H9 (cell line): ENCODE data around the gene MZB1. TPM values are rescaled to one million over a fixed set of nuclear protein-coding genes. Genes with fewer than 3 reads are reported as not detected.

Experiments used
- DNase-seq: peaks from one replicate; pipeline ENCODE4 v3.0.0-alpha.2; 2017
- H2AFZ ChIP-seq: one replicate; pipeline ENCODE4 v1.6.1; 2013; ENCODE audit warnings: mild to moderate bottlenecking, low read length, control low read depth, moderate library complexity
- H2AK5ac ChIP-seq: 2 replicates; pipeline ENCODE4 v1.6.1; 2013; ENCODE audit warnings: low read length, control low read depth, mixed read lengths; ENCODE audit not compliant: insufficient read length
- H2BK120ac ChIP-seq: one replicate; pipeline ENCODE4 v1.6.1; 2013; ENCODE audit warnings: low read depth, mild to moderate bottlenecking, low read length, control low read depth, inconsistent platforms; ENCODE audit not compliant: poor library complexity, severe bottlenecking
- H2BK12ac ChIP-seq: 2 replicates; pipeline ENCODE4 v1.6.1; 2013; ENCODE audit warnings: low read length, control low read depth, mixed read lengths, low read depth; ENCODE audit not compliant: insufficient read length
- H2BK15ac ChIP-seq: 2 replicates; pipeline ENCODE4 v1.6.1; 2013; ENCODE audit warnings: low read depth, low read length, control low read depth
- H2BK20ac ChIP-seq: one replicate; pipeline ENCODE4 v1.6.1; 2013; ENCODE audit warnings: low read depth, mild to moderate bottlenecking, low read length, control low read depth, inconsistent platforms; ENCODE audit not compliant: poor library complexity, severe bottlenecking
- H2BK5ac ChIP-seq: 2 replicates; pipeline ENCODE4 v1.6.1; 2013; ENCODE audit warnings: low read length, control low read depth, mixed read lengths; ENCODE audit not compliant: insufficient read length
- H3K14ac ChIP-seq: 2 replicates; pipeline ENCODE4 v1.6.1; 2013; ENCODE audit warnings: low read length, control low read depth; ENCODE audit not compliant: insufficient read depth
- H3K18ac ChIP-seq: 2 replicates; pipeline ENCODE4 v1.6.1; 2013; ENCODE audit warnings: low read depth, mild to moderate bottlenecking, mixed read lengths, low read length, control low read depth; ENCODE audit not compliant: insufficient read length
- H3K23ac ChIP-seq: 2 replicates; pipeline ENCODE4 v1.6.1; 2013; ENCODE audit warnings: low read length, control low read depth, mixed read lengths, low read depth; ENCODE audit not compliant: insufficient read length
- H3K23me2 ChIP-seq: 2 replicates; pipeline ENCODE4 v1.6.1; 2013; ENCODE audit warnings: low read depth, mild to moderate bottlenecking, mixed read lengths, low read length, control low read depth; ENCODE audit not compliant: insufficient read length, poor library complexity, severe bottlenecking
- H3K27ac ChIP-seq: 2 replicates; pipeline ENCODE4 v1.5.1; 2013; ENCODE audit warnings: low read length, control low read depth, mixed read lengths, low read depth; ENCODE audit not compliant: insufficient read length
- H3K27me3 ChIP-seq: 2 replicates; pipeline ENCODE4 v1.6.1; 2013; ENCODE audit warnings: low read length, control low read depth, inconsistent platforms; ENCODE audit not compliant: insufficient read depth
- H3K4ac ChIP-seq: 2 replicates; pipeline ENCODE4 v1.6.1; 2013; ENCODE audit warnings: low read depth, mild to moderate bottlenecking, control low read depth, inconsistent platforms, low read length, moderate library complexity
- H3K4me1 ChIP-seq: 2 replicates; pipeline ENCODE4 v1.6.1; 2013; ENCODE audit warnings: low read length, control low read depth, inconsistent platforms; ENCODE audit not compliant: insufficient read depth
- H3K4me2 ChIP-seq: 2 replicates; pipeline ENCODE4 v1.6.1; 2013; ENCODE audit warnings: low read length, control low read depth, mixed read lengths; ENCODE audit not compliant: insufficient read length, insufficient read depth
- H3K56ac ChIP-seq: 2 replicates; pipeline ENCODE4 v1.6.1; 2013; ENCODE audit warnings: low read depth, mild to moderate bottlenecking, mixed read lengths, low read length, control low read depth; ENCODE audit not compliant: insufficient read length
- H3K79me1 ChIP-seq: 2 replicates; pipeline ENCODE4 v1.6.1; 2013; ENCODE audit warnings: low read depth, mild to moderate bottlenecking, moderate library complexity, low read length, control low read depth, inconsistent platforms; ENCODE audit not compliant: insufficient read depth, poor library complexity, severe bottlenecking
- H3K79me2 ChIP-seq: 2 replicates; pipeline ENCODE4 v1.6.1; 2013; ENCODE audit warnings: low read length, control low read depth, inconsistent platforms; ENCODE audit not compliant: insufficient read depth
- H3K9ac ChIP-seq: 2 replicates; pipeline ENCODE4 v1.6.1; 2013; ENCODE audit warnings: low read length, control low read depth, mixed read lengths; ENCODE audit not compliant: insufficient read length; ENCODE audit errors: extremely low read depth
- H3K9me3 ChIP-seq: one replicate; pipeline ENCODE4 v1.6.1; 2013; ENCODE audit warnings: low read depth, low read length, inconsistent platforms; ENCODE audit not compliant: control insufficient read depth
- H3T11ph ChIP-seq: one replicate; pipeline ENCODE4 v1.6.1; 2013; ENCODE audit warnings: mild to moderate bottlenecking, low read length, control low read depth, inconsistent platforms
- H4K20me1 ChIP-seq: one replicate; pipeline ENCODE4 v1.6.1; 2013; ENCODE audit not compliant: control insufficient read depth, insufficient read length, insufficient read depth
- H4K5ac ChIP-seq: 2 replicates; pipeline ENCODE4 v1.6.1; 2013; ENCODE audit warnings: low read depth, mild to moderate bottlenecking, mixed read lengths, low read length, control low read depth; ENCODE audit not compliant: insufficient read length
- H4K8ac ChIP-seq: replicated peaks from 2 replicates; pipeline ENCODE4 v1.6.1; 2013; ENCODE audit warnings: low read length, control low read depth, mixed read lengths, low read depth; ENCODE audit not compliant: insufficient read length
- H4K91ac ChIP-seq: 2 replicates; pipeline ENCODE4 v1.6.1; 2013; ENCODE audit warnings: low read depth, mild to moderate bottlenecking, moderate library complexity, mixed read lengths, low read length, control low read depth; ENCODE audit not compliant: insufficient read length
- H3K27ac Mint-ChIP-seq, 3 experiments: 2 replicates in 2 of 3; 3 replicates in 1 of 3; pipeline ENCODE4 v1.8.0; 2020 to 2021; ENCODE audit warnings: mixed read lengths in 3 of 3, mild to moderate bottlenecking in 1 of 3, moderate library complexity in 1 of 3
- H3K27me3 Mint-ChIP-seq: 2 replicates; pipeline ENCODE4 v1.8.0; 2021; ENCODE audit warnings: low read depth, mild to moderate bottlenecking, moderate library complexity, mixed read lengths
- H3K36me3 Mint-ChIP-seq, 3 experiments: 2 replicates in 2 of 3; 3 replicates in 1 of 3; pipeline ENCODE4 v1.8.0; 2020 to 2021; ENCODE audit warnings: low read depth in 3 of 3, mixed read lengths in 3 of 3; ENCODE audit not compliant: insufficient read depth in 1 of 3
- H3K4me1 Mint-ChIP-seq, 2 experiments: 2 replicates each; pipeline ENCODE4 v1.8.0; 2020; ENCODE audit warnings: mixed read lengths in 2 of 2
- H3K4me3 Mint-ChIP-seq, 2 experiments: 2 replicates in 1 of 2; 3 replicates in 1 of 2; pipeline ENCODE4 v1.8.0; 2020 to 2021; ENCODE audit warnings: mild to moderate bottlenecking in 2 of 2, mixed read lengths in 2 of 2, moderate library complexity in 1 of 2
- H3K9me3 Mint-ChIP-seq, 2 experiments: 2 replicates in 1 of 2; 3 replicates in 1 of 2; pipeline ENCODE4 v1.8.0; 2020; ENCODE audit warnings: mild to moderate bottlenecking in 2 of 2, mixed read lengths in 2 of 2, moderate library complexity in 1 of 2
- CTCF ChIP-seq: fragments of 200-600 bp; sonication (generic); conservative IDR thresholded peaks from 3 replicates; pipeline ENCODE4 v1.8.0; 2021; ENCODE audit warnings: antibody characterized with exemption, mild to moderate bottlenecking
- WGBS: extraction: QIAGEN DNeasy Blood & Tissue Kit; methylation state at CpG from one replicate; pipeline ENCODE4 v1.1.7; 2013; ENCODE audit warnings: missing lambda C conversion rate, low lambda C conversion rate, mixed read lengths; ENCODE audit not compliant: insufficient read length; ENCODE audit errors: extremely low coverage; 5-methylcytosine and 5-hydroxymethylcytosine counted together
- total RNA-seq: library from RNA; stranded (reverse); gene quantifications from 2 replicates; pipeline ENCODE4 v1.2.1, GENCODE V29; 2021

MZB1 gene
- total RNA-seq, 1 experiment from 2014 or later: 0.31 TPM

GRCh38 chr5:139417214-139417613 is 27.5 kb upstream of the MZB1 start:
- H3K27me3 Mint-ChIP-seq: peaks cover 1% of the 10 kb centered on the region
- no peak overlapping the region for H3K4me2 ChIP-seq
- H3K27me3 ChIP-seq: no peaks in the 10 kb centered on the region
- no CpG with 5 or more reads among the region's 4 CpGs for WGBS
- H3K4me3 Mint-ChIP-seq: no peak overlapping the region
- H3K27ac Mint-ChIP-seq: no peak overlapping the region
- no peak overlapping the region for H2BK12ac ChIP-seq
- H3K14ac ChIP-seq: no peak overlapping the region
- H2BK120ac ChIP-seq: no peak overlapping the region
- H3K9me3 ChIP-seq: no peaks in the 10 kb centered on the region
- H3K79me1 ChIP-seq: no peaks in the 10 kb centered on the region
- H2BK15ac ChIP-seq: no peak overlapping the region
- H3K79me2 ChIP-seq: no peaks in the 10 kb centered on the region
- H3K4me1 Mint-ChIP-seq: peaks cover 15 to 22% of the 10 kb centered on the region in 2 experiments
- H2BK20ac ChIP-seq: no peak overlapping the region
- no peaks in the 10 kb centered on the region for H4K20me1 ChIP-seq
- H3K23ac ChIP-seq: no peak overlapping the region
- H3K4ac ChIP-seq: no peak overlapping the region
- peaks cover 0 to 48% (median 40%) of the 10 kb centered on the region in 3 experiments; a peak in 5 of 7 replicates for H3K36me3 Mint-ChIP-seq
- DNase-seq: no peak
- H3T11ph ChIP-seq: no peak overlapping the region
- H3K56ac ChIP-seq: no peak overlapping the region
- TF ChIP-seq CTCF: no peak
- no peaks in the 10 kb centered on the region for H3K9me3 Mint-ChIP-seq
- no peak overlapping the region for H2BK5ac ChIP-seq
- H3K27ac ChIP-seq: no peak overlapping the region
- H2AK5ac ChIP-seq: no peak overlapping the region
- no peak overlapping the region for H3K18ac ChIP-seq
- H3K23me2 ChIP-seq: no peaks in the 10 kb centered on the region
- no peak overlapping the region for H2AFZ ChIP-seq
- no peak overlapping the region for H3K9ac ChIP-seq
- H4K5ac ChIP-seq: no peak overlapping the region
- no peak overlapping the region for H4K91ac ChIP-seq
- H3K4me1 ChIP-seq: no peaks in the 10 kb centered on the region
- no peak overlapping the region for H4K8ac ChIP-seq
